Ovary (tissue), 3 donors: ENCODE results near the gene FZD8.
"Not testable (repeated sequence)": the region's sequence is repeated elsewhere in the genome, so short reads cannot be mapped to it uniquely, and the experiment has no call there.

ENCODE experiments used
- CTCF ChIP-seq, 3 donors: fragments of 450-650 bp in 2 of 3; fragments of 200-600 bp in 1 of 3; IDR thresholded peaks; one replicate each; pipeline versions ENCODE4 v1.5.1 to v1.8.0; 2016 to 2022; ENCODE audit warnings: antibody characterized with exemption in 3 of 3, mild to moderate bottlenecking in 1 of 3
- EP300 ChIP-seq: sonication (generic); formaldehyde crosslinking; IDR thresholded peaks from one replicate; pipeline ENCODE4 v1.6.1; 2017; ENCODE audit warnings: antibody characterized with exemption
- POLR2A ChIP-seq: fragments of 450-650 bp; IDR thresholded peaks from one replicate; pipeline ENCODE4 v1.6.1; 2017; ENCODE audit warnings: antibody characterized with exemption, mild to moderate bottlenecking, moderate library complexity
- donor health status: DM: no; HTN: no; CAD: no.

DNA sequence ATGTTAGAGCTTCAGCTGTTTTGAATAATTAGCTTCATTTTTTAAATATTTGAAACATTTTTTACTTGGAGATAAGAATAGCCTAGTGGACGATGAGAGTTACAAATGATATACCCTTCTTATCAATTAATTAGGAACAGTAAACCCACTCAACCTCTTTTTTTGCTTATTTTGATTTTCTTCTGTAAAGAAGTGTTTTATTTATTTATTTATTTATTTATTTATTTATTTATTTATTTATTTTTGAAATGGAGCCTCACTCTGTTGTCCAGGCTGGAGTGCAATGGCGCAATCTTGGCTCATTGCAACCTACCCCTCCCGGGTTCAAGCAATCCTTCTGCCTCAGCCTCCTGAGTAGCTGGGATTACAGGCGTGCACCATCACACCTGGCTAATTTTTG is 43.8 kb upstream of the FZD8 start:
- TF ChIP-seq CTCF (IDR thresholded peaks at IDR 0.05); EP300; POLR2A: not testable (repeated sequence)
